ENCODE data around the gene RPS16.

- no peak for TF ChIP-seq POLR2A (IDR thresholded peaks at IDR 0.05)
- TF ChIP-seq CTCF (IDR thresholded peaks at IDR 0.05), result no peak
Measured at GRCh38 chr19:39448271-39448670, 12.5 kb upstream of the RPS16 start.
